GM23338 (cell line): ENCODE data around the gene PDE1C. TPM values are rescaled to one million over a fixed set of nuclear protein-coding genes. Genes with fewer than 3 reads are reported as not detected.

Experiments used
- ATAC-seq: fragments of 200-7000 bp; cut with Tn5 transposase; 3 replicates; pipeline ENCODE4 v1.9.1; 2020
- DNase-seq: peaks from one replicate; pipeline ENCODE4 v3.0.0-alpha.2; 2015; ENCODE audit warnings: low spot score
- H2AFZ ChIP-seq: fragments of 200-600 bp; sonication (generic); 2 replicates; pipeline ENCODE4 v1.8.0; 2016; ENCODE audit warnings: antibody characterized with exemption, mild to moderate bottlenecking, moderate library complexity
- H3F3A ChIP-seq: fragments of 200-600 bp; sonication (generic); replicated peaks from 2 replicates; pipeline ENCODE4 v1.8.0; 2017; ENCODE audit warnings: antibody characterized with exemption, mixed run types, low read depth
- H3K27ac ChIP-seq: fragments of 200-600 bp; sonication (generic); 2 replicates; pipeline ENCODE4 v1.6.1; 2016; ENCODE audit warnings: low read depth
- H3K27me3 ChIP-seq: fragments of 200-600 bp; sonication (generic); 2 replicates; pipeline ENCODE4 v1.8.0; 2016; ENCODE audit warnings: mild to moderate bottlenecking, mixed run types, moderate library complexity; ENCODE audit not compliant: insufficient read depth
- H3K36me3 ChIP-seq: fragments of 200-600 bp; sonication (generic); 2 replicates; pipeline ENCODE4 v1.8.0; 2016; ENCODE audit warnings: mild to moderate bottlenecking; ENCODE audit not compliant: insufficient read depth
- H3K4me1 ChIP-seq: fragments of 200-600 bp; sonication (generic); 2 replicates; pipeline ENCODE4 v1.8.0; 2016; ENCODE audit warnings: mild to moderate bottlenecking, moderate library complexity; ENCODE audit not compliant: insufficient read depth
- H3K4me2 ChIP-seq: fragments of 200-600 bp; sonication (generic); 2 replicates; pipeline ENCODE4 v1.7.1; 2017; ENCODE audit warnings: mixed run types
- H3K4me3 ChIP-seq: fragments of 200-600 bp; sonication (generic); 2 replicates; pipeline ENCODE4 v1.6.1; 2016; ENCODE audit warnings: mixed run types
- H3K79me2 ChIP-seq: fragments of 200-600 bp; sonication (generic); replicated peaks from 2 replicates; pipeline ENCODE4 v1.8.0; 2017; ENCODE audit warnings: mild to moderate bottlenecking; ENCODE audit not compliant: insufficient read depth
- H3K9me2 ChIP-seq: fragments of 200-600 bp; sonication (generic); 2 replicates; pipeline ENCODE4 v1.8.0; 2017; ENCODE audit not compliant: insufficient read depth
- H4K20me1 ChIP-seq: fragments of 200-600 bp; sonication (generic); replicated peaks from 2 replicates; pipeline ENCODE4 v1.8.0; 2017; ENCODE audit warnings: mild to moderate bottlenecking; ENCODE audit not compliant: insufficient read depth
- H3K27ac Mint-ChIP-seq: 2 replicates; pipeline ENCODE4 v1.8.0; 2020; ENCODE audit warnings: inconsistent platforms, mild to moderate bottlenecking, moderate library complexity, mixed read lengths
- H3K27me3 Mint-ChIP-seq: 3 replicates; pipeline ENCODE4 v1.8.0; 2022; ENCODE audit warnings: low read depth, mild to moderate bottlenecking, moderate library complexity, mixed read lengths, inconsistent platforms; ENCODE audit not compliant: insufficient read depth, poor library complexity
- H3K36me3 Mint-ChIP-seq: 3 replicates; pipeline ENCODE4 v1.8.0; 2021; ENCODE audit warnings: low read depth, mild to moderate bottlenecking, inconsistent platforms, moderate library complexity, mixed read lengths
- H3K4me1 Mint-ChIP-seq: 3 replicates; pipeline ENCODE4 v1.8.0; 2020; ENCODE audit warnings: mild to moderate bottlenecking, inconsistent platforms, mixed read lengths
- H3K4me3 Mint-ChIP-seq: 3 replicates; pipeline ENCODE4 v1.8.0; 2021; ENCODE audit warnings: moderate library complexity, mild to moderate bottlenecking, inconsistent platforms, mixed read lengths
- H3K9me3 Mint-ChIP-seq: 3 replicates; pipeline ENCODE4 v1.8.0; 2020; ENCODE audit warnings: moderate library complexity, mild to moderate bottlenecking, inconsistent platforms, mixed read lengths
- CREB1 ChIP-seq: fragments of 250-450 bp; sonication (Bioruptor Pico); IDR thresholded peaks from 2 replicates; pipeline ENCODE4 v1.5.0; 2020; ENCODE audit warnings: low read depth, mild to moderate bottlenecking, moderate library complexity
- EZH2 ChIP-seq: fragments of 200-600 bp; sonication (generic); IDR thresholded peaks from one replicate; pipeline ENCODE4 v1.8.0; 2017; ENCODE audit warnings: antibody characterized with exemption, mild to moderate bottlenecking, low read depth; ENCODE audit not compliant: unreplicated experiment
- EZH2phosphoT487 ChIP-seq: fragments of 200-600 bp; sonication (generic); IDR thresholded peaks from one replicate; pipeline ENCODE4 v1.8.1; 2018; ENCODE audit warnings: antibody characterized with exemption; ENCODE audit not compliant: unreplicated experiment
- JUNB ChIP-seq: IDR thresholded peaks from one replicate; pipeline ENCODE4 v1.6.1; 2016; ENCODE audit warnings: antibody characterized with exemption; ENCODE audit not compliant: unreplicated experiment
- NANOG ChIP-seq: IDR thresholded peaks from 2 replicates; pipeline ENCODE4 v1.6.1; 2016; ENCODE audit warnings: antibody characterized with exemption, borderline replicate concordance
- POLR2AphosphoS5 ChIP-seq: IDR thresholded peaks from 2 replicates; pipeline ENCODE4 v1.6.1; 2016; ENCODE audit warnings: antibody characterized with exemption, low read depth
- STAT1 ChIP-seq: IDR thresholded peaks from one replicate; pipeline ENCODE4 v1.6.1; 2016; ENCODE audit warnings: antibody characterized with exemption; ENCODE audit not compliant: unreplicated experiment
- ZNF114 ChIP-seq: fragments of 250-450 bp; sonication (Bioruptor Pico); IDR thresholded peaks from 2 replicates; pipeline ENCODE4 v1.5.0; 2020; ENCODE audit warnings: mild to moderate bottlenecking, moderate library complexity
- ZNF331 ChIP-seq: fragments of 250-450 bp; sonication (Bioruptor Pico); IDR thresholded peaks from 2 replicates; pipeline ENCODE4 v1.5.0; 2020; ENCODE audit warnings: low read depth, mild to moderate bottlenecking, moderate library complexity
- polyA plus RNA-seq: library from polyadenylated mRNA; unstranded; fragments of >200 nt; fragmentation: Nextera tagmentation; extraction: Ambion mirVana; gene quantifications from 2 replicates; pipeline ENCODE4 v1.2.1, GENCODE V29; 2016
- total RNA-seq: library from RNA; depleted of rRNA; stranded (reverse); fragments of >200 nt; shearing (Covaris generic); gene quantifications from 2 replicates; pipeline ENCODE4 v1.2.3, GENCODE V29; 2014
- TF ChIP-seq, protein P1 (sequence below), 2 experiments: fragments of 200-600 bp in 1 of 2; sonication (generic) in 1 of 2; conservative IDR thresholded peaks; 2 replicates each; pipeline versions ENCODE4 v1.5.1 to v1.6.1; 2016 to 2017; ENCODE audit warnings: antibody characterized with exemption in 2 of 2, low read depth in 2 of 2, mild to moderate bottlenecking in 2 of 2, moderate library complexity in 1 of 2
- TF ChIP-seq, protein P2 (sequence below): IDR thresholded peaks from 2 replicates; pipeline ENCODE4 v1.6.1; 2016; ENCODE audit warnings: antibody characterized with exemption
- TF ChIP-seq, protein P3 (sequence below): IDR thresholded peaks from one replicate; pipeline ENCODE4 v1.6.1; 2018; ENCODE audit warnings: antibody characterized with exemption; ENCODE audit not compliant: unreplicated experiment
- TF ChIP-seq, protein P4 (sequence below): fragments of 250-450 bp; sonication (Bioruptor Pico); IDR thresholded peaks from 2 replicates; pipeline ENCODE4 v1.5.0; 2020; ENCODE audit warnings: mild to moderate bottlenecking, moderate library complexity

Gene PDE1C
- total and polyA plus RNA-seq, 2 experiments from 2014 or later, result 0.28 TPM; not detected in 1

DNA sequence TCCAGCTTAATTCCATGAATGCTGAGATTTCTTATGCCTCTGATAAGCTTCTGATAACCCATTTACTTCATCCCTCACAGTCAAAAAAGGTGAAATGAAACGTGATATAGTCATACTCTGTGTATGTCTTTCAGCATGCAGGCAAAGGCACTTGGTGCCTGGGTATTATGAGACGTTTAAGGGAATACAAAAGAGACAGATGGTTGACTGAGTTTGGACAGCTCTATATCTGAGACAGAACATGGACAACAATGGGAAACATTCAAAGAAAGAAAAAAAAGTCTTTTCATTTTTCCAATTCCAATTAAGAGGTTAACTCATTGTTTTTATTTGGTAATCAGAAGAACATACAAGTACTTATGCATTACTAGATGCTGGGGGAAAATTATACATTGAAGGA lies 287.0 kb downstream of the PDE1C start:
- H4K20me1 ChIP-seq, result peaks cover 3% of the 10 kb centered on the region; the same call in 1 of the 2 replicates
- DNase-seq, result no peak
- TF ChIP-seq ZNF114 (CRISPR knock-in tag) (no peak), ZNF331 (CRISPR knock-in tag) (no peak), JUNB (no peak), CREB1 (CRISPR knock-in tag) (no peak), NANOG (no peak), EZH2 (no peak), POLR2AphosphoS5 (no peak), STAT1 (no peak), EZH2phosphoT487 (no peak)
- TF ChIP-seq, protein P1, sequence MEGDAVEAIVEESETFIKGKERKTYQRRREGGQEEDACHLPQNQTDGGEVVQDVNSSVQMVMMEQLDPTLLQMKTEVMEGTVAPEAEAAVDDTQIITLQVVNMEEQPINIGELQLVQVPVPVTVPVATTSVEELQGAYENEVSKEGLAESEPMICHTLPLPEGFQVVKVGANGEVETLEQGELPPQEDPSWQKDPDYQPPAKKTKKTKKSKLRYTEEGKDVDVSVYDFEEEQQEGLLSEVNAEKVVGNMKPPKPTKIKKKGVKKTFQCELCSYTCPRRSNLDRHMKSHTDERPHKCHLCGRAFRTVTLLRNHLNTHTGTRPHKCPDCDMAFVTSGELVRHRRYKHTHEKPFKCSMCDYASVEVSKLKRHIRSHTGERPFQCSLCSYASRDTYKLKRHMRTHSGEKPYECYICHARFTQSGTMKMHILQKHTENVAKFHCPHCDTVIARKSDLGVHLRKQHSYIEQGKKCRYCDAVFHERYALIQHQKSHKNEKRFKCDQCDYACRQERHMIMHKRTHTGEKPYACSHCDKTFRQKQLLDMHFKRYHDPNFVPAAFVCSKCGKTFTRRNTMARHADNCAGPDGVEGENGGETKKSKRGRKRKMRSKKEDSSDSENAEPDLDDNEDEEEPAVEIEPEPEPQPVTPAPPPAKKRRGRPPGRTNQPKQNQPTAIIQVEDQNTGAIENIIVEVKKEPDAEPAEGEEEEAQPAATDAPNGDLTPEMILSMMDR (conservative IDR thresholded peaks at IDR 0.05; ENCODE audit: low read depth in 2 of 2), result no peak
- TF ChIP-seq, protein P2, sequence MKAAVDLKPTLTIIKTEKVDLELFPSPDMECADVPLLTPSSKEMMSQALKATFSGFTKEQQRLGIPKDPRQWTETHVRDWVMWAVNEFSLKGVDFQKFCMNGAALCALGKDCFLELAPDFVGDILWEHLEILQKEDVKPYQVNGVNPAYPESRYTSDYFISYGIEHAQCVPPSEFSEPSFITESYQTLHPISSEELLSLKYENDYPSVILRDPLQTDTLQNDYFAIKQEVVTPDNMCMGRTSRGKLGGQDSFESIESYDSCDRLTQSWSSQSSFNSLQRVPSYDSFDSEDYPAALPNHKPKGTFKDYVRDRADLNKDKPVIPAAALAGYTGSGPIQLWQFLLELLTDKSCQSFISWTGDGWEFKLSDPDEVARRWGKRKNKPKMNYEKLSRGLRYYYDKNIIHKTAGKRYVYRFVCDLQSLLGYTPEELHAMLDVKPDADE, result no peak
- TF ChIP-seq, protein P3, sequence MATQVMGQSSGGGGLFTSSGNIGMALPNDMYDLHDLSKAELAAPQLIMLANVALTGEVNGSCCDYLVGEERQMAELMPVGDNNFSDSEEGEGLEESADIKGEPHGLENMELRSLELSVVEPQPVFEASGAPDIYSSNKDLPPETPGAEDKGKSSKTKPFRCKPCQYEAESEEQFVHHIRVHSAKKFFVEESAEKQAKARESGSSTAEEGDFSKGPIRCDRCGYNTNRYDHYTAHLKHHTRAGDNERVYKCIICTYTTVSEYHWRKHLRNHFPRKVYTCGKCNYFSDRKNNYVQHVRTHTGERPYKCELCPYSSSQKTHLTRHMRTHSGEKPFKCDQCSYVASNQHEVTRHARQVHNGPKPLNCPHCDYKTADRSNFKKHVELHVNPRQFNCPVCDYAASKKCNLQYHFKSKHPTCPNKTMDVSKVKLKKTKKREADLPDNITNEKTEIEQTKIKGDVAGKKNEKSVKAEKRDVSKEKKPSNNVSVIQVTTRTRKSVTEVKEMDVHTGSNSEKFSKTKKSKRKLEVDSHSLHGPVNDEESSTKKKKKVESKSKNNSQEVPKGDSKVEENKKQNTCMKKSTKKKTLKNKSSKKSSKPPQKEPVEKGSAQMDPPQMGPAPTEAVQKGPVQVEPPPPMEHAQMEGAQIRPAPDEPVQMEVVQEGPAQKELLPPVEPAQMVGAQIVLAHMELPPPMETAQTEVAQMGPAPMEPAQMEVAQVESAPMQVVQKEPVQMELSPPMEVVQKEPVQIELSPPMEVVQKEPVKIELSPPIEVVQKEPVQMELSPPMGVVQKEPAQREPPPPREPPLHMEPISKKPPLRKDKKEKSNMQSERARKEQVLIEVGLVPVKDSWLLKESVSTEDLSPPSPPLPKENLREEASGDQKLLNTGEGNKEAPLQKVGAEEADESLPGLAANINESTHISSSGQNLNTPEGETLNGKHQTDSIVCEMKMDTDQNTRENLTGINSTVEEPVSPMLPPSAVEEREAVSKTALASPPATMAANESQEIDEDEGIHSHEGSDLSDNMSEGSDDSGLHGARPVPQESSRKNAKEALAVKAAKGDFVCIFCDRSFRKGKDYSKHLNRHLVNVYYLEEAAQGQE, result no peak
- TF ChIP-seq, protein P4, sequence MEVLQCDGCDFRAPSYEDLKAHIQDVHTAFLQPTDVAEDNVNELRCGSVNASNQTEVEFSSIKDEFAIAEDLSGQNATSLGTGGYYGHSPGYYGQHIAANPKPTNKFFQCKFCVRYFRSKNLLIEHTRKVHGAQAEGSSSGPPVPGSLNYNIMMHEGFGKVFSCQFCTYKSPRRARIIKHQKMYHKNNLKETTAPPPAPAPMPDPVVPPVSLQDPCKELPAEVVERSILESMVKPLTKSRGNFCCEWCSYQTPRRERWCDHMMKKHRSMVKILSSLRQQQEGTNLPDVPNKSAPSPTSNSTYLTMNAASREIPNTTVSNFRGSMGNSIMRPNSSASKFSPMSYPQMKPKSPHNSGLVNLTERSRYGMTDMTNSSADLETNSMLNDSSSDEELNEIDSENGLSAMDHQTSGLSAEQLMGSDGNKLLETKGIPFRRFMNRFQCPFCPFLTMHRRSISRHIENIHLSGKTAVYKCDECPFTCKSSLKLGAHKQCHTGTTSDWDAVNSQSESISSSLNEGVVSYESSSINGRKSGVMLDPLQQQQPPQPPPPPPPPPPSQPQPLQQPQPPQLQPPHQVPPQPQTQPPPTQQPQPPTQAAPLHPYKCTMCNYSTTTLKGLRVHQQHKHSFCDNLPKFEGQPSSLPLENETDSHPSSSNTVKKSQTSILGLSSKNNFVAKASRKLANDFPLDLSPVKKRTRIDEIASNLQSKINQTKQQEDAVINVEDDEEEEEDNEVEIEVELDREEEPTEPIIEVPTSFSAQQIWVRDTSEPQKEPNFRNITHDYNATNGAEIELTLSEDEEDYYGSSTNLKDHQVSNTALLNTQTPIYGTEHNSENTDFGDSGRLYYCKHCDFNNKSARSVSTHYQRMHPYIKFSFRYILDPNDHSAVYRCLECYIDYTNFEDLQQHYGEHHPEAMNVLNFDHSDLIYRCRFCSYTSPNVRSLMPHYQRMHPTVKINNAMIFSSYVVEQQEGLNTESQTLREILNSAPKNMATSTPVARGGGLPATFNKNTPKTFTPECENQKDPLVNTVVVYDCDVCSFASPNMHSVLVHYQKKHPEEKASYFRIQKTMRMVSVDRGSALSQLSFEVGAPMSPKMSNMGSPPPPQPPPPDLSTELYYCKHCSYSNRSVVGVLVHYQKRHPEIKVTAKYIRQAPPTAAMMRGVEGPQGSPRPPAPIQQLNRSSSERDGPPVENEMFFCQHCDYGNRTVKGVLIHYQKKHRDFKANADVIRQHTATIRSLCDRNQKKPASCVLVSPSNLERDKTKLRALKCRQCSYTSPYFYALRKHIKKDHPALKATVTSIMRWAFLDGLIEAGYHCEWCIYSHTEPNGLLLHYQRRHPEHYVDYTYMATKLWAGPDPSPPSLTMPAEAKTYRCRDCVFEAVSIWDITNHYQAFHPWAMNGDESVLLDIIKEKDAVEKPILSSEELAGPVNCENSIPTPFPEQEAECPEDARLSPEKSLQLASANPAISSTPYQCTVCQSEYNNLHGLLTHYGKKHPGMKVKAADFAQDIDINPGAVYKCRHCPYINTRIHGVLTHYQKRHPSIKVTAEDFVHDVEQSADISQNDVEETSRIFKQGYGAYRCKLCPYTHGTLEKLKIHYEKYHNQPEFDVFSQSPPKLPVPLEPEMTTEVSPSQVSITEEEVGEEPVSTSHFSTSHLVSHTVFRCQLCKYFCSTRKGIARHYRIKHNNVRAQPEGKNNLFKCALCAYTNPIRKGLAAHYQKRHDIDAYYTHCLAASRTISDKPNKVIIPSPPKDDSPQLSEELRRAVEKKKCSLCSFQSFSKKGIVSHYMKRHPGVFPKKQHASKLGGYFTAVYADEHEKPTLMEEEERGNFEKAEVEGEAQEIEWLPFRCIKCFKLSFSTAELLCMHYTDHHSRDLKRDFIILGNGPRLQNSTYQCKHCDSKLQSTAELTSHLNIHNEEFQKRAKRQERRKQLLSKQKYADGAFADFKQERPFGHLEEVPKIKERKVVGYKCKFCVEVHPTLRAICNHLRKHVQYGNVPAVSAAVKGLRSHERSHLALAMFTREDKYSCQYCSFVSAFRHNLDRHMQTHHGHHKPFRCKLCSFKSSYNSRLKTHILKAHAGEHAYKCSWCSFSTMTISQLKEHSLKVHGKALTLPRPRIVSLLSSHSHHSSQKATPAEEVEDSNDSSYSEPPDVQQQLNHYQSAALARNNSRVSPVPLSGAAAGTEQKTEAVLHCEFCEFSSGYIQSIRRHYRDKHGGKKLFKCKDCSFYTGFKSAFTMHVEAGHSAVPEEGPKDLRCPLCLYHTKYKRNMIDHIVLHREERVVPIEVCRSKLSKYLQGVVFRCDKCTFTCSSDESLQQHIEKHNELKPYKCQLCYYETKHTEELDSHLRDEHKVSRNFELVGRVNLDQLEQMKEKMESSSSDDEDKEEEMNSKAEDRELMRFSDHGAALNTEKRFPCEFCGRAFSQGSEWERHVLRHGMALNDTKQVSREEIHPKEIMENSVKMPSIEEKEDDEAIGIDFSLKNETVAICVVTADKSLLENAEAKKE (CRISPR knock-in tag), result no peak
- no peak overlapping the region for H2AFZ ChIP-seq
- no peak overlapping the region for H3K4me3 ChIP-seq
- H3K4me1 ChIP-seq, result no peaks in the 10 kb centered on the region
- no peaks in the 10 kb centered on the region for H3K79me2 ChIP-seq
- no peaks in the 10 kb centered on the region for H3K36me3 ChIP-seq
- Mint-ChIP-seq H3K4me1 (no peaks in the 10 kb centered on the region), H3K36me3 (no peaks in the 10 kb centered on the region), H3K9me3 (no peaks in the 10 kb centered on the region), H3K4me3 (no peak overlapping the region), H3K27me3 (peaks cover 23% of the 10 kb centered on the region), H3K27ac (no peak overlapping the region)
- no peaks in the 10 kb centered on the region for H3F3A ChIP-seq
- H3K4me2 ChIP-seq, result no peak overlapping the region
- no peak for ATAC-seq
- H3K27me3 ChIP-seq, result peaks cover 42% of the 10 kb centered on the region
- no peaks in the 10 kb centered on the region for H3K9me2 ChIP-seq
- no peak overlapping the region for H3K27ac ChIP-seq
